K562 (cell line): ENCODE measurements around the gene BSDC1. TPM values are rescaled to one million over a fixed set of nuclear protein-coding genes. Genes with fewer than 3 reads are reported as not detected.

Experiments
- ATAC-seq: fragments of 200-7000 bp; cut with Tn5 transposase; 3 replicates; pipeline ENCODE4 v1.9.1; 2020; ENCODE audit warnings: moderate library complexity
- BruUV-seq: library from RNA; stranded (reverse); fragments of 400-500 nt; replicated peaks from 2 replicates; lab custom pipeline; 2021; lab: Mats Ljungman, UMichigan
- CTCF ChIA-PET: fragments of 300-600 bp; formaldehyde crosslinking; extraction: SDS; loops from one replicate; lab custom pipeline; 2021; ENCODE audit warnings: low intra/inter-chr PET ratio; lab: Yijun Ruan, JAX
- POLR2A ChIA-PET: fragments of 300-600, 350-650 bp; sonication (Branson Sonifier 250); formaldehyde crosslinking; extraction: SDS; loops from one replicate; lab custom pipeline; 2021; ENCODE audit warnings: antibody characterized with exemption, inconsistent platforms; lab: Yijun Ruan, JAX
- DNase-seq, 4 experiments: peaks; one replicate each; pipeline versions ENCODE4 v3.0.0 to v3.0.0-alpha.2; 2011 to 2018; ENCODE audit warnings: low spot score in 3 of 4, mixed read lengths in 3 of 4; ENCODE audit errors: extremely low read depth in 1 of 4
- FAIRE-seq: peaks from 2 replicates; lab custom pipeline; 2011; peaks lifted over from hg19 to GRCh38; lab: Jason Lieb, UNC
- H2AFZ ChIP-seq: 2 replicates; pipeline ENCODE4 v1.6.0; 2011; ENCODE audit warnings: low read depth, low read length, control low read depth, inconsistent platforms
- H3K27ac ChIP-seq: fragments of 200-600 bp; 3 replicates; pipeline ENCODE4 v1.8.0; 2011; ENCODE audit warnings: low read depth, mild to moderate bottlenecking, control low read depth, inconsistent platforms, low read length, moderate library complexity, mixed read lengths; ENCODE audit errors: extremely low read depth
- H3K27me3 ChIP-seq, 2 experiments: fragments of 300-600 bp in 1 of 2; 2 replicates in 1 of 2; 3 replicates in 1 of 2; pipeline versions ENCODE4 v1.6.0 to v1.8.0; 2011; ENCODE audit warnings: inconsistent platforms in 2 of 2, low read length in 2 of 2, mild to moderate bottlenecking in 1 of 2, mixed read lengths in 1 of 2, moderate library complexity in 1 of 2; ENCODE audit not compliant: control insufficient read depth in 2 of 2, insufficient read depth in 2 of 2
- H3K36me3 ChIP-seq: fragments of 300-600 bp; 3 replicates; pipeline ENCODE4 v1.8.0; 2011; ENCODE audit warnings: mild to moderate bottlenecking, low read length, inconsistent platforms; ENCODE audit not compliant: control insufficient read depth, insufficient read depth
- H3K4me1 ChIP-seq, 2 experiments: fragments of 200-600 bp in 1 of 2; replicated peaks in 1 of 2; 2 replicates in 1 of 2; 3 replicates in 1 of 2; pipeline versions ENCODE4 v1.5.1 to v1.8.0; 2011; ENCODE audit warnings: inconsistent platforms in 2 of 2, low read length in 2 of 2, mild to moderate bottlenecking in 1 of 2, mixed read lengths in 1 of 2, moderate library complexity in 1 of 2; ENCODE audit not compliant: control insufficient read depth in 2 of 2, insufficient read depth in 2 of 2
- H3K4me2 ChIP-seq: 2 replicates; pipeline ENCODE4 v1.6.1; 2011; ENCODE audit warnings: low read length, control low read depth, inconsistent platforms, mixed read lengths; ENCODE audit not compliant: insufficient read depth
- H3K4me3 ChIP-seq: fragments of 200-600 bp; sonication (generic), shearing (Covaris generic); 2 replicates; pipeline ENCODE4 v1.5.1; 2016; ENCODE audit warnings: control low read depth, inconsistent platforms
- H3K79me2 ChIP-seq: fragments of 200-600 bp; 3 replicates; pipeline ENCODE4 v1.8.0; 2011; ENCODE audit warnings: low read length, inconsistent platforms; ENCODE audit not compliant: control insufficient read depth, insufficient read depth
- H3K9ac ChIP-seq, 2 experiments: 2 replicates each; pipeline versions ENCODE4 v1.6.0 to v1.6.1; 2011; ENCODE audit warnings: low read depth in 2 of 2, low read length in 2 of 2, control low read depth in 1 of 2, inconsistent platforms in 1 of 2, mild to moderate bottlenecking in 1 of 2, mixed read lengths in 1 of 2; ENCODE audit not compliant: insufficient read depth in 1 of 2
- H3K9me1 ChIP-seq: one replicate; pipeline ENCODE4 v1.6.0; 2011; ENCODE audit warnings: inconsistent platforms, mild to moderate bottlenecking, low read length, moderate library complexity; ENCODE audit not compliant: control insufficient read depth, insufficient read depth
- H3K9me3 ChIP-seq: replicated peaks from 2 replicates; pipeline ENCODE4 v1.5.1; 2011; ENCODE audit warnings: low read depth, low read length, inconsistent platforms; ENCODE audit not compliant: control insufficient read depth, insufficient read depth
- H4K20me1 ChIP-seq: replicated peaks from 2 replicates; pipeline ENCODE4 v1.6.1; 2011; ENCODE audit warnings: low read length, inconsistent platforms, mixed read lengths; ENCODE audit not compliant: control insufficient read depth, insufficient read depth
- ASH1L ChIP-seq: fragments of 450-650 bp; IDR thresholded peaks from 2 replicates; pipeline ENCODE4 v1.6.1; 2018; ENCODE audit warnings: borderline replicate concordance, mild to moderate bottlenecking, low read depth; ENCODE audit not compliant: partially characterized antibody
- DACH1 ChIP-seq: fragments of 450-650 bp; IDR thresholded peaks from 2 replicates; pipeline ENCODE4 v1.6.1; 2018; ENCODE audit not compliant: partially characterized antibody
- FOSL1 ChIP-seq: fragments of 200-800 bp; sonication (Bioruptor generic); conservative IDR thresholded peaks from 2 replicates; pipeline ENCODE4 v1.6.1; 2016; ENCODE audit warnings: missing genetic modification characterization, missing compliant biosample characterization
- MAFK ChIP-seq: IDR thresholded peaks from 2 replicates; pipeline ENCODE4 v1.6.1; 2011; ENCODE audit warnings: low read length, improper control_type of control experiment
- MEIS2 ChIP-seq: fragments of 450-650 bp; IDR thresholded peaks from 2 replicates; pipeline ENCODE4 v1.6.1; 2014; ENCODE audit warnings: mild to moderate bottlenecking; ENCODE audit not compliant: partially characterized antibody
- MYC ChIP-seq, 2 experiments: fragments of 250-450 bp in 1 of 2; sonication (Bioruptor Pico) in 1 of 2; IDR thresholded peaks; 2 replicates each; pipeline versions ENCODE4 v1.5.1 to v1.6.1; 2012 to 2021; ENCODE audit warnings: low read depth in 2 of 2, borderline replicate concordance in 1 of 2, improper control_type of control experiment in 1 of 2, low read length in 1 of 2, mild to moderate bottlenecking in 1 of 2, moderate library complexity in 1 of 2
- MYNN ChIP-seq, 2 experiments: sonication (generic); formaldehyde crosslinking in 1 of 2; IDR thresholded peaks; 2 replicates each; pipeline versions ENCODE4 v1.5.0 to v1.6.1; 2016 to 2020; ENCODE audit warnings: antibody characterized with exemption in 1 of 2, missing genetic modification reagents in 1 of 2
- NRF1 ChIP-seq, 2 experiments: fragments of 450-650 bp; IDR thresholded peaks in 1 of 2; conservative IDR thresholded peaks in 1 of 2; 2 replicates each; pipeline ENCODE4 v1.6.1; 2014; ENCODE audit warnings: mild to moderate bottlenecking in 2 of 2
- SMARCE1 ChIP-seq: fragments of 450-650 bp; IDR thresholded peaks from 2 replicates; pipeline ENCODE4 v1.7.1; 2016; ENCODE audit warnings: mild to moderate bottlenecking
- XRCC5 ChIP-seq: fragments of 200-400 bp; formaldehyde crosslinking; IDR thresholded peaks from 2 replicates; pipeline ENCODE4 v1.6.1; 2017; ENCODE audit warnings: low read depth, mild to moderate bottlenecking, low read length
- ZNF23 ChIP-seq: fragments of 250-450 bp; sonication (Bioruptor Pico); IDR thresholded peaks from 2 replicates; pipeline ENCODE4 v1.4.0; 2020; ENCODE audit warnings: mild to moderate bottlenecking
- ZNF41 ChIP-seq: fragments of 250-450 bp; sonication (Bioruptor Pico); conservative IDR thresholded peaks from 2 replicates; pipeline ENCODE4 v1.4.0; 2020; ENCODE audit warnings: mild to moderate bottlenecking
- ZNF778 ChIP-seq: fragments of 450-650 bp; formaldehyde crosslinking; IDR thresholded peaks from 2 replicates; pipeline ENCODE4 v1.4.0; 2020; ENCODE audit warnings: mild to moderate bottlenecking, moderate library complexity
- WGBS: fragments of 100-300 bp; shearing (Covaris generic); methylation state at CpG from one replicate; pipeline ENCODE4 v1.1.6; 2016; ENCODE audit warnings: low coverage, mixed read lengths; ENCODE audit not compliant: insufficient coverage; ENCODE audit errors: missing lambda C conversion rate; 5-methylcytosine and 5-hydroxymethylcytosine counted together
- in situ Hi-C: fragments of 300-500 bp; cut with MboI; formaldehyde crosslinking; loops from 4 replicates; pipeline ENCODE4 v1.15.0; 2018; ENCODE audit warnings: inconsistent platforms, mixed read lengths
- intact Hi-C: fragments of 100-400 bp; cut with micrococcal nuclease; formaldehyde crosslinking; loops from 2 replicates; pipeline ENCODE4 v1.14.2; 2022
- polyA plus RNA-seq, 8 experiments: library from polyadenylated mRNA; depleted of rRNA in 4 of 8; stranded (reverse) in 5 of 8; unstranded in 3 of 8; fragments of >200 nt; fragmentation: Nextera tagmentation in 2 of 8; fragmentation: Illumina TruSeq in 1 of 8; extraction: Ambion mirVana in 2 of 8; extraction: Trizol in 1 of 8; gene quantifications; 2 replicates each; pipeline versions ENCODE4 v1.2.1 to v1.2.3, GENCODE V29; 2011 to 2014; ENCODE audit warnings: inconsistent platforms in 1 of 8, missing spikeins in 1 of 8
- total RNA-seq, 7 experiments: library from RNA; depleted of rRNA in 6 of 7; stranded (reverse); fragments of >200 nt in 6 of 7; fragmentation: Illumina TruSeq in 2 of 7; extraction: Trizol in 2 of 7; gene quantifications; 2 replicates each; pipeline versions ENCODE4 v1.2.1 to v1.2.3, GENCODE V29; 2011 to 2021; ENCODE audit warnings: low replicate concordance in 1 of 7
- TF ChIP-seq, protein P1 (sequence below): fragments of 450-650 bp; IDR thresholded peaks from 2 replicates; pipeline ENCODE4 v1.6.1; 2016; ENCODE audit warnings: low read depth, mild to moderate bottlenecking, moderate library complexity
- TF ChIP-seq, protein P2 (sequence below): fragments of 450-650 bp; IDR thresholded peaks from 2 replicates; pipeline ENCODE4 v1.6.1; 2014; ENCODE audit warnings: low read depth, mild to moderate bottlenecking, moderate library complexity, borderline replicate concordance
- TF ChIP-seq, protein P3 (sequence below): fragments of 450-650 bp; IDR thresholded peaks from 2 replicates; pipeline ENCODE4 v1.6.1; 2016; ENCODE audit warnings: antibody characterized with exemption
- TF ChIP-seq, protein P4 (sequence below): conservative IDR thresholded peaks from 2 replicates; pipeline ENCODE4 v1.6.1; 2011; ENCODE audit warnings: low read depth, mild to moderate bottlenecking, low read length; ENCODE audit not compliant: control insufficient read depth

BSDC1 gene
- total and polyA plus RNA-seq, 9 of the 15 experiments (the other 6 are each of a cell fraction or from before 2014, with no cell fraction given): 10.2 to 96.8 (median 73.1) TPM

DNA sequence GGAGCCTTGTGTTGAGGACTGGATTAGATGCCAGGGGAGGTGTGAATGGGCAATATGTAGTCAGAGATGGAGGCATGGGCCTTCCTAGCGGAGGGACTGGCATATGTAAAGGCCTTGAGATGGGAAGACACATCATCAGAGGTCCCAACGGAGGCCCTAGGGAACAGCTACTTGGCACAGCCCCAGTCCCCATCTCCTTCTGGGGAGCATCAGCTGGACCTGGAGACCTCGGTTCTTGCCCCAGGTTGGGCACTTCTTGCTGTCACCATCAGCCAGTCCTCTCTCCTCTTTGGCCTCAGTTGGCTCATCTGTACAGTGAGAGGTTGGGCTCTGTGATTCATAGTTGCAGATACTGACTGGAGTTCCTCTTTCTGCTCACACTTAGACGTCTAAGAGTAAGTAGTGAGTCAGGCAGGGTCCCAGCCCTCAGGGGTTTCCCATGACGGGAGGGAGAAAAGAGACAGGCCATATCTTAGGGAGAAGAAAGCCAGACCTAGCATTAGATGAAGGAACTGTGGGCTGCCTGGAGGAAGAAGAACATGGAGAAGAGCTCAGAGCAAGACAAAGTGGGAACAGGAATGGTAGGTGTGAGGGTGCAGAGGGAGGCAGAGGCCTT, 54.8 kb downstream of the BSDC1 start:
- in situ Hi-C loops (no loop called here), intact Hi-C loops (loop anchor here (5.0 kb wide), 1 partner anchor 53 kb away; the partner anchor contains the start of gene BSDC1)
- H3K9me3 ChIP-seq: no peaks in the 10 kb centered on the region
- H3K4me3 ChIP-seq: no peak overlapping the region
- POLR2A ChIA-PET: no interaction called here
- 0 out of 2 replicates have a peak, but pooled peaks cover 7% of the 10 kb centered on the region for H4K20me1 ChIP-seq
- peaks cover 15 to 55% of the 10 kb centered on the region in 2 experiments for H3K4me1 ChIP-seq
- peaks cover 15% of the 10 kb centered on the region for H3K79me2 ChIP-seq
- no peak for ATAC-seq
- H3K9ac ChIP-seq: peak overlapping the region in 1 of 2 experiments; percentile 56; a peak in 2 of 4 replicates
- H3K36me3 ChIP-seq: peaks cover 6% of the 10 kb centered on the region; the same call in 1 of the 3 replicates
- no peaks in the 10 kb centered on the region for H3K27me3 ChIP-seq
- no peak overlapping the region for H3K27ac ChIP-seq
- FAIRE-seq: peak; percentile 80
- CTCF ChIA-PET: no interaction called here
- WGBS: 29% methylated on average over 5 of the region's 5 CpGs
- H2AFZ ChIP-seq: no peak overlapping the region
- H3K4me2 ChIP-seq: no peak overlapping the region
- H3K9me1 ChIP-seq: peaks cover 4% of the 10 kb centered on the region
- BruUV-seq: no TSS peak
- DNase-seq: peak in 1 of 4 experiments; percentile 47
- TF ChIP-seq DACH1 (no peak), NRF1 (conservative IDR thresholded peaks at IDR 0.05 in 1 of 2, IDR thresholded peaks at IDR 0.05 in 1 of 2) (no peak), MEIS2 (peak; percentile 8), XRCC5 (no peak), ZNF41 (no peak), MYC (IDR thresholded peaks at IDR 0.05; ENCODE audit: low read depth, low read length) (no peak), MYC (CRISPR knock-in tag; IDR thresholded peaks at IDR 0.05; ENCODE audit: borderline replicate concordance, low read depth) (no peak), SMARCE1 (peak; percentile 58; the same call in 1 of the 2 replicates), ZNF778 (no peak), ZNF23 (CRISPR knock-in tag) (no peak), FOSL1 (tag) (peak; percentile 73), MAFK (no peak), ASH1L (no peak), MYNN (IDR thresholded peaks at IDR 0.05) (no peak), MYNN (CRISPR knock-in tag; IDR thresholded peaks at IDR 0.05) (no peak)
- TF ChIP-seq, protein P1, sequence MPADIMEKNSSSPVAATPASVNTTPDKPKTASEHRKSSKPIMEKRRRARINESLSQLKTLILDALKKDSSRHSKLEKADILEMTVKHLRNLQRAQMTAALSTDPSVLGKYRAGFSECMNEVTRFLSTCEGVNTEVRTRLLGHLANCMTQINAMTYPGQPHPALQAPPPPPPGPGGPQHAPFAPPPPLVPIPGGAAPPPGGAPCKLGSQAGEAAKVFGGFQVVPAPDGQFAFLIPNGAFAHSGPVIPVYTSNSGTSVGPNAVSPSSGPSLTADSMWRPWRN: no peak
- TF ChIP-seq, protein P2, sequence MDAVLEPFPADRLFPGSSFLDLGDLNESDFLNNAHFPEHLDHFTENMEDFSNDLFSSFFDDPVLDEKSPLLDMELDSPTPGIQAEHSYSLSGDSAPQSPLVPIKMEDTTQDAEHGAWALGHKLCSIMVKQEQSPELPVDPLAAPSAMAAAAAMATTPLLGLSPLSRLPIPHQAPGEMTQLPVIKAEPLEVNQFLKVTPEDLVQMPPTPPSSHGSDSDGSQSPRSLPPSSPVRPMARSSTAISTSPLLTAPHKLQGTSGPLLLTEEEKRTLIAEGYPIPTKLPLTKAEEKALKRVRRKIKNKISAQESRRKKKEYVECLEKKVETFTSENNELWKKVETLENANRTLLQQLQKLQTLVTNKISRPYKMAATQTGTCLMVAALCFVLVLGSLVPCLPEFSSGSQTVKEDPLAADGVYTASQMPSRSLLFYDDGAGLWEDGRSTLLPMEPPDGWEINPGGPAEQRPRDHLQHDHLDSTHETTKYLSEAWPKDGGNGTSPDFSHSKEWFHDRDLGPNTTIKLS: no peak
- TF ChIP-seq, protein P3, sequence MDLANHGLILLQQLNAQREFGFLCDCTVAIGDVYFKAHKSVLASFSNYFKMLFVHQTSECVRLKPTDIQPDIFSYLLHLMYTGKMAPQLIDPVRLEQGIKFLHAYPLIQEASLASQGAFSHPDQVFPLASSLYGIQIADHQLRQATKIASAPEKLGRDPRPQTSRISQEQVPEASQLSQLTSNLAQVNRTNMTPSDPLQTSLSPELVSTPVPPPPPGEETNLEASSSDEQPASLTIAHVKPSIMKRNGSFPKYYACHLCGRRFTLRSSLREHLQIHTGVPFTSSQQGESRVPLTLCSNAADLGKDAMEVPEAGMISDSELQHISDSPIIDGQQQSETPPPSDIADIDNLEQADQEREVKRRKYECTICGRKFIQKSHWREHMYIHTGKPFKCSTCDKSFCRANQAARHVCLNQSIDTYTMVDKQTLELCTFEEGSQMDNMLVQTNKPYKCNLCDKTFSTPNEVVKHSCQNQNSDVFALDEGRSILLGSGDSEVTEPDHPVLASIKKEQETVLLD: no peak
- TF ChIP-seq, protein P4, sequence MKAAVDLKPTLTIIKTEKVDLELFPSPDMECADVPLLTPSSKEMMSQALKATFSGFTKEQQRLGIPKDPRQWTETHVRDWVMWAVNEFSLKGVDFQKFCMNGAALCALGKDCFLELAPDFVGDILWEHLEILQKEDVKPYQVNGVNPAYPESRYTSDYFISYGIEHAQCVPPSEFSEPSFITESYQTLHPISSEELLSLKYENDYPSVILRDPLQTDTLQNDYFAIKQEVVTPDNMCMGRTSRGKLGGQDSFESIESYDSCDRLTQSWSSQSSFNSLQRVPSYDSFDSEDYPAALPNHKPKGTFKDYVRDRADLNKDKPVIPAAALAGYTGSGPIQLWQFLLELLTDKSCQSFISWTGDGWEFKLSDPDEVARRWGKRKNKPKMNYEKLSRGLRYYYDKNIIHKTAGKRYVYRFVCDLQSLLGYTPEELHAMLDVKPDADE: no peak
